H1 (cell line): ENCODE data around the gene PDE4C. TPM values are rescaled to one million over a fixed set of nuclear protein-coding genes. Genes with fewer than 3 reads are reported as not detected.

ENCODE experiments used
- CEBPB ChIP-seq: IDR thresholded peaks from 2 replicates; pipeline ENCODE4 v1.6.1; 2012; ENCODE audit warnings: low read depth, low read length
- CHD2 ChIP-seq: IDR thresholded peaks from 2 replicates; pipeline ENCODE4 v1.6.1; 2012; ENCODE audit warnings: low read length, improper control_type of control experiment
- PHF8 ChIP-seq: fragments of 200-600 bp; sonication (generic); conservative IDR thresholded peaks from 2 replicates; pipeline ENCODE4 v1.7.1; 2012; ENCODE audit warnings: low read depth, mild to moderate bottlenecking, inconsistent platforms, low read length, moderate library complexity
- POLR2AphosphoS5 ChIP-seq: IDR thresholded peaks from 2 replicates; pipeline ENCODE4 v1.6.1; 2011; ENCODE audit warnings: low read depth, low read length
- RXRA ChIP-seq: IDR thresholded peaks from 2 replicates; pipeline ENCODE4 v1.6.1; 2011; ENCODE audit warnings: low read depth, mild to moderate bottlenecking, low read length, moderate library complexity; ENCODE audit not compliant: insufficient read depth
- SIN3A ChIP-seq, 2 experiments: IDR thresholded peaks in 1 of 2; conservative IDR thresholded peaks in 1 of 2; 2 replicates each; pipeline ENCODE4 v1.6.1; 2011 to 2012; ENCODE audit warnings: low read length in 2 of 2, improper control_type of control experiment in 1 of 2, low read depth in 1 of 2, mild to moderate bottlenecking in 1 of 2
- SP2 ChIP-seq: IDR thresholded peaks from 2 replicates; pipeline ENCODE4 v1.6.1; 2012; ENCODE audit warnings: mild to moderate bottlenecking, low read length, inconsistent platforms
- polyA plus RNA-seq, 7 experiments: library from polyadenylated mRNA; depleted of rRNA in 3 of 7; stranded (reverse) in 5 of 7; unstranded in 2 of 7; fragments of >200 nt in 5 of 7; fragments of 200-250 nt in 2 of 7; gene quantifications; 1 replicate in 5 of 7; 2 replicates in 1 of 7; 4 replicates in 1 of 7; pipeline versions ENCODE4 v1.2.1 to v1.2.3, GENCODE V29; 2011 to 2013; ENCODE audit warnings: missing spikeins in 2 of 7, mixed read lengths in 2 of 7
- total RNA-seq: library from RNA; stranded (reverse); fragmentation: NEBNext Ultra II Directional; extraction: Animal tissue kit (Norgen Biotek cat#: 25700); gene quantifications from 2 replicates; pipeline ENCODE4 v1.2.1, GENCODE V29; 2021
- TF ChIP-seq, protein P1 (sequence below): fragments of 300-600 bp; sonication (generic); IDR thresholded peaks from 2 replicates; pipeline ENCODE4 v1.7.1; 2012; ENCODE audit warnings: low read length, moderate library complexity, mild to moderate bottlenecking, inconsistent platforms; ENCODE audit not compliant: insufficient replicate concordance

PDE4C gene
- total and polyA plus RNA-seq, 2 of the 8 experiments (the other 6 are each of a cell fraction or from before 2014, with no cell fraction given) = 2.7 to 3.1 TPM

GRCh38 chr19:18192673-18193387, 33.4 kb downstream of the PDE4C start, which contains the start of gene MPV17L2 (continued):
- TF ChIP-seq, protein P1, sequence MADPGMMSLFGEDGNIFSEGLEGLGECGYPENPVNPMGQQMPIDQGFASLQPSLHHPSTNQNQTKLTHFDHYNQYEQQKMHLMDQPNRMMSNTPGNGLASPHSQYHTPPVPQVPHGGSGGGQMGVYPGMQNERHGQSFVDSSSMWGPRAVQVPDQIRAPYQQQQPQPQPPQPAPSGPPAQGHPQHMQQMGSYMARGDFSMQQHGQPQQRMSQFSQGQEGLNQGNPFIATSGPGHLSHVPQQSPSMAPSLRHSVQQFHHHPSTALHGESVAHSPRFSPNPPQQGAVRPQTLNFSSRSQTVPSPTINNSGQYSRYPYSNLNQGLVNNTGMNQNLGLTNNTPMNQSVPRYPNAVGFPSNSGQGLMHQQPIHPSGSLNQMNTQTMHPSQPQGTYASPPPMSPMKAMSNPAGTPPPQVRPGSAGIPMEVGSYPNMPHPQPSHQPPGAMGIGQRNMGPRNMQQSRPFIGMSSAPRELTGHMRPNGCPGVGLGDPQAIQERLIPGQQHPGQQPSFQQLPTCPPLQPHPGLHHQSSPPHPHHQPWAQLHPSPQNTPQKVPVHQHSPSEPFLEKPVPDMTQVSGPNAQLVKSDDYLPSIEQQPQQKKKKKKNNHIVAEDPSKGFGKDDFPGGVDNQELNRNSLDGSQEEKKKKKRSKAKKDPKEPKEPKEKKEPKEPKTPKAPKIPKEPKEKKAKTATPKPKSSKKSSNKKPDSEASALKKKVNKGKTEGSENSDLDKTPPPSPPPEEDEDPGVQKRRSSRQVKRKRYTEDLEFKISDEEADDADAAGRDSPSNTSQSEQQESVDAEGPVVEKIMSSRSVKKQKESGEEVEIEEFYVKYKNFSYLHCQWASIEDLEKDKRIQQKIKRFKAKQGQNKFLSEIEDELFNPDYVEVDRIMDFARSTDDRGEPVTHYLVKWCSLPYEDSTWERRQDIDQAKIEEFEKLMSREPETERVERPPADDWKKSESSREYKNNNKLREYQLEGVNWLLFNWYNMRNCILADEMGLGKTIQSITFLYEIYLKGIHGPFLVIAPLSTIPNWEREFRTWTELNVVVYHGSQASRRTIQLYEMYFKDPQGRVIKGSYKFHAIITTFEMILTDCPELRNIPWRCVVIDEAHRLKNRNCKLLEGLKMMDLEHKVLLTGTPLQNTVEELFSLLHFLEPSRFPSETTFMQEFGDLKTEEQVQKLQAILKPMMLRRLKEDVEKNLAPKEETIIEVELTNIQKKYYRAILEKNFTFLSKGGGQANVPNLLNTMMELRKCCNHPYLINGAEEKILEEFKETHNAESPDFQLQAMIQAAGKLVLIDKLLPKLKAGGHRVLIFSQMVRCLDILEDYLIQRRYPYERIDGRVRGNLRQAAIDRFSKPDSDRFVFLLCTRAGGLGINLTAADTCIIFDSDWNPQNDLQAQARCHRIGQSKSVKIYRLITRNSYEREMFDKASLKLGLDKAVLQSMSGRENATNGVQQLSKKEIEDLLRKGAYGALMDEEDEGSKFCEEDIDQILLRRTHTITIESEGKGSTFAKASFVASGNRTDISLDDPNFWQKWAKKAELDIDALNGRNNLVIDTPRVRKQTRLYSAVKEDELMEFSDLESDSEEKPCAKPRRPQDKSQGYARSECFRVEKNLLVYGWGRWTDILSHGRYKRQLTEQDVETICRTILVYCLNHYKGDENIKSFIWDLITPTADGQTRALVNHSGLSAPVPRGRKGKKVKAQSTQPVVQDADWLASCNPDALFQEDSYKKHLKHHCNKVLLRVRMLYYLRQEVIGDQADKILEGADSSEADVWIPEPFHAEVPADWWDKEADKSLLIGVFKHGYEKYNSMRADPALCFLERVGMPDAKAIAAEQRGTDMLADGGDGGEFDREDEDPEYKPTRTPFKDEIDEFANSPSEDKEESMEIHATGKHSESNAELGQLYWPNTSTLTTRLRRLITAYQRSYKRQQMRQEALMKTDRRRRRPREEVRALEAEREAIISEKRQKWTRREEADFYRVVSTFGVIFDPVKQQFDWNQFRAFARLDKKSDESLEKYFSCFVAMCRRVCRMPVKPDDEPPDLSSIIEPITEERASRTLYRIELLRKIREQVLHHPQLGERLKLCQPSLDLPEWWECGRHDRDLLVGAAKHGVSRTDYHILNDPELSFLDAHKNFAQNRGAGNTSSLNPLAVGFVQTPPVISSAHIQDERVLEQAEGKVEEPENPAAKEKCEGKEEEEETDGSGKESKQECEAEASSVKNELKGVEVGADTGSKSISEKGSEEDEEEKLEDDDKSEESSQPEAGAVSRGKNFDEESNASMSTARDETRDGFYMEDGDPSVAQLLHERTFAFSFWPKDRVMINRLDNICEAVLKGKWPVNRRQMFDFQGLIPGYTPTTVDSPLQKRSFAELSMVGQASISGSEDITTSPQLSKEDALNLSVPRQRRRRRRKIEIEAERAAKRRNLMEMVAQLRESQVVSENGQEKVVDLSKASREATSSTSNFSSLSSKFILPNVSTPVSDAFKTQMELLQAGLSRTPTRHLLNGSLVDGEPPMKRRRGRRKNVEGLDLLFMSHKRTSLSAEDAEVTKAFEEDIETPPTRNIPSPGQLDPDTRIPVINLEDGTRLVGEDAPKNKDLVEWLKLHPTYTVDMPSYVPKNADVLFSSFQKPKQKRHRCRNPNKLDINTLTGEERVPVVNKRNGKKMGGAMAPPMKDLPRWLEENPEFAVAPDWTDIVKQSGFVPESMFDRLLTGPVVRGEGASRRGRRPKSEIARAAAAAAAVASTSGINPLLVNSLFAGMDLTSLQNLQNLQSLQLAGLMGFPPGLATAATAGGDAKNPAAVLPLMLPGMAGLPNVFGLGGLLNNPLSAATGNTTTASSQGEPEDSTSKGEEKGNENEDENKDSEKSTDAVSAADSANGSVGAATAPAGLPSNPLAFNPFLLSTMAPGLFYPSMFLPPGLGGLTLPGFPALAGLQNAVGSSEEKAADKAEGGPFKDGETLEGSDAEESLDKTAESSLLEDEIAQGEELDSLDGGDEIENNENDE = no peak
- TF ChIP-seq CEBPB = 0 out of 2 replicates have a peak, but pooled peaks have one; percentile 46
- peak; percentile 85 for TF ChIP-seq SP2
- no peak for TF ChIP-seq RXRA
- peak in 1 of 2 experiments; percentile 41; a peak in 1 of 4 replicates for TF ChIP-seq SIN3A (conservative IDR thresholded peaks at IDR 0.05 in 1 of 2, IDR thresholded peaks at IDR 0.05 in 1 of 2; ENCODE audit: low read depth in 1 of 2, low read length in 2 of 2)
- TF ChIP-seq PHF8 = peak; percentile 79; the same call in 1 of the 2 replicates
- TF ChIP-seq POLR2AphosphoS5 = peak; percentile 63
- TF ChIP-seq CHD2 = peak; percentile 93
